ENCODE data around the gene IMMP2L. TPM values are rescaled to one million over a fixed set of nuclear protein-coding genes. Genes with fewer than 3 reads are reported as not detected.

Gene IMMP2L
- total RNA-seq, 2 experiments from 2014 or later: 17.4 to 30.2 TPM

GRCh38 chr7:111042842-111043241, 519.5 kb downstream of the IMMP2L start:
- DNase-seq (no peak), ATAC-seq (no peak)
- H3K4me1 Mint-ChIP-seq (ENCODE audit: low read depth): peaks cover 32% of the 10 kb centered on the region
- TF ChIP-seq, protein P1, sequence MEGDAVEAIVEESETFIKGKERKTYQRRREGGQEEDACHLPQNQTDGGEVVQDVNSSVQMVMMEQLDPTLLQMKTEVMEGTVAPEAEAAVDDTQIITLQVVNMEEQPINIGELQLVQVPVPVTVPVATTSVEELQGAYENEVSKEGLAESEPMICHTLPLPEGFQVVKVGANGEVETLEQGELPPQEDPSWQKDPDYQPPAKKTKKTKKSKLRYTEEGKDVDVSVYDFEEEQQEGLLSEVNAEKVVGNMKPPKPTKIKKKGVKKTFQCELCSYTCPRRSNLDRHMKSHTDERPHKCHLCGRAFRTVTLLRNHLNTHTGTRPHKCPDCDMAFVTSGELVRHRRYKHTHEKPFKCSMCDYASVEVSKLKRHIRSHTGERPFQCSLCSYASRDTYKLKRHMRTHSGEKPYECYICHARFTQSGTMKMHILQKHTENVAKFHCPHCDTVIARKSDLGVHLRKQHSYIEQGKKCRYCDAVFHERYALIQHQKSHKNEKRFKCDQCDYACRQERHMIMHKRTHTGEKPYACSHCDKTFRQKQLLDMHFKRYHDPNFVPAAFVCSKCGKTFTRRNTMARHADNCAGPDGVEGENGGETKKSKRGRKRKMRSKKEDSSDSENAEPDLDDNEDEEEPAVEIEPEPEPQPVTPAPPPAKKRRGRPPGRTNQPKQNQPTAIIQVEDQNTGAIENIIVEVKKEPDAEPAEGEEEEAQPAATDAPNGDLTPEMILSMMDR (IDR thresholded peaks at IDR 0.05): no peak
- H3K9me3 Mint-ChIP-seq: no peaks in the 10 kb centered on the region
- H3K4me3 Mint-ChIP-seq: no peak overlapping the region
- ChIA-PET POLR2A (no interaction called here), CTCF (interaction anchor here (2.1 kb wide), 1 partner anchor 10 kb away, joined by 6 read pairs; no protein-coding TSS in a partner anchor)
- H3K27ac Mint-ChIP-seq: no peak overlapping the region
- no peaks in the 10 kb centered on the region for H3K27me3 Mint-ChIP-seq
- H3K36me3 Mint-ChIP-seq (ENCODE audit: low read depth): no peaks in the 10 kb centered on the region
- intact Hi-C loops (cut with micrococcal nuclease): no loop called here

DNA sequence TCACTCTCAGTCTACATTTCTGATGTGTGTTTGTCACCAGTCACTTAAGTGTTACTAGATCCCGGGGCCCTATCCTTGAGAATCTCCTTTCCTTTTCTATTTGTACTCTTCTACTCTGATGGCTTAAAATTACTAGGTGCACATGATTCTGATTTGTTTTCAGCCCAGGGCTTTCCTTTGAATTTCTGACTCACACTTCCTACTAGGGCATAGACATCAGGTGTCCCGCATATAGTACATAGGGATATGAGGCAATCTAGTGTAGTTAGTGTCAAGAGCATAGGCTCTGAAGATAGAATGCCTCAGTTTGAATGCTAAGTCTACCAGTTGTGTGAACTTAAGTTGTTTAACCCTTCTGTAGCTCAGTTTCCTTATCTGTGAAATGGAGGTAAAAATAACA, 520.7 kb downstream of the IMMP2L start:
- H3K27ac Mint-ChIP-seq: peak overlapping the region; percentile 92
- no peak for DNase-seq
- no peaks in the 10 kb centered on the region for H3K27me3 Mint-ChIP-seq
- peak; percentile 94 for ATAC-seq
- peaks cover 40% of the 10 kb centered on the region for H3K4me1 Mint-ChIP-seq (ENCODE audit: low read depth)
- peak overlapping the region; percentile 16 for H3K4me3 Mint-ChIP-seq
- ChIA-PET POLR2A (interaction anchor here (1.9 kb wide), 1 partner anchor 12 kb away, joined by 7 read pairs; no protein-coding TSS in a partner anchor), CTCF (interaction anchor here (0.6 to 0.9 kb wide), 2 partner anchors 23 to 27 kb away, joined by 3 read pairs; no protein-coding TSS in a partner anchor)
- H3K9me3 Mint-ChIP-seq: no peaks in the 10 kb centered on the region
- TF ChIP-seq, protein P1 (IDR thresholded peaks at IDR 0.05): no peak
- H3K36me3 Mint-ChIP-seq (ENCODE audit: low read depth): no peaks in the 10 kb centered on the region
- intact Hi-C loops (cut with micrococcal nuclease): no loop called here

DNA sequence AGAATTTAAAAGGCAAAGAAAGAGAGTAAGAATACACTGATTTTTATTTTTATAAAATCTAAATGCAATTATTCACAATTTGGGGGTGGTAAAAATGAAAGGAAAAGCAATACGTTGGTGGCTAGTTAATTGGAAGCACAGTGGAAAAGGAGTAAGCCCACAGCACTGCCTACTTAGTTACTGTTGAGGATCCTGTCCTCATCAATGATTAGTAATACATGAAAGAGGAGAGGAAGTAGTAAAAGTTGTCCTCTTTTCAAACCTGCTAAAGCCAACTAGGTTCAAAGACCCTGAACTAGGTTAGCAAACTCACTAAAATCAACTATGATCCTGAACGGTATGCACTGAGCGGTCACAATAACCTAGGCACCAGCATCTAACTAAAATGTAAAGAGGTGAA, 524.1 kb downstream of the IMMP2L start:
- DNase-seq: no peak
- Mint-ChIP-seq H3K27ac (no peak overlapping the region), H3K9me3 (no peaks in the 10 kb centered on the region), H3K4me1 (ENCODE audit: low read depth) (peaks cover 30% of the 10 kb centered on the region), H3K36me3 (ENCODE audit: low read depth) (no peaks in the 10 kb centered on the region), H3K27me3 (no peaks in the 10 kb centered on the region), H3K4me3 (no peak overlapping the region)
- ATAC-seq: no peak
- TF ChIP-seq, protein P1 (IDR thresholded peaks at IDR 0.05): no peak
- POLR2A ChIA-PET: no interaction called here
- intact Hi-C loops (cut with micrococcal nuclease): no loop called here
- CTCF ChIA-PET: no interaction called here

DNA sequence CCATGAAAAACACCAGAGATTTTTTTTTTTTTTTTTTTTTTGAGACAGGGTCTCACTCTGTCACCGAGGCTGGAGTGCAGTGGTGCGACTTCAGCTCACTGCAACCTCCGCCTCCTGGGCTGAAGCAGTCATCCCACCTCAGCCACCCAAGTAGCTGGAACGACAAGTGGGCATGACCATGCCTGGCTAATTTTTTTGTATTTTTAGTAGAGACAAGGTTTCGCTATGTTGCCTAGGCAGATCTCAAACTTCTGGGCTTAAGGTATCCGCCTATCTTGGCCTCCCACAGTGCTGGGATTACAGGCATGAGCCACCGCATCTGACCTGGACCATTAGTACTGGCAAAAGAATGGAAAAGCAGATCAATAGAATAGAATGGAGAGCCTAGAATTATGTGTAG, 530.4 kb downstream of the IMMP2L start:
- DNase-seq (no peak), ATAC-seq (no peak)
- ChIA-PET POLR2A (no interaction called here), CTCF (interaction anchor here (0.7 kb wide), 1 partner anchor 54 kb away, joined by 4 read pairs; no protein-coding TSS in a partner anchor)
- no peaks in the 10 kb centered on the region for H3K9me3 Mint-ChIP-seq
- intact Hi-C loops (cut with micrococcal nuclease): no loop called here
- peaks cover 4% of the 10 kb centered on the region for H3K36me3 Mint-ChIP-seq (ENCODE audit: low read depth)
- peaks cover 42% of the 10 kb centered on the region for H3K4me1 Mint-ChIP-seq (ENCODE audit: low read depth)
- no peak overlapping the region for H3K27ac Mint-ChIP-seq
- no peaks in the 10 kb centered on the region for H3K27me3 Mint-ChIP-seq
- no peak overlapping the region for H3K4me3 Mint-ChIP-seq
- TF ChIP-seq, protein P1 (IDR thresholded peaks at IDR 0.05): no peak

DNA sequence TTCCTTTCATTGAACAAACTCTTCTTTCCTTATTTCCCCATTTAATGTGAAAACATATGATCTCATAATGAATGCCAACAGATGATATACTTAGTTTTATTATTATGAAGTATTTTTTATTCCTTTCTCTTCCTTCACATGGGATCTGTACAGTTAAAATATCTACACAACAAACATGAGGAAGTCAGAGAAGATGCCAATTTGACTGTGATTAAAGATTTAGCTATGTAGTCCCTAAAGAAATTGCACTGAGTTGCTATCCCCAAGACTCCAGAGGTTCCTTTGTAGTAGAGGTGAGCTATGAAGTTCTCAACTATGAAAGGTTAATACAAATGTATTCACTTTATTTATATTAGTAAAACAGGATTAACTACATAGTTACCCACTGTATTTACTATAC, 532.0 kb downstream of the IMMP2L start:
- CTCF ChIA-PET: interaction anchor here (1.9 to 2.8 kb wide), 2 partner anchors 17 to 69 kb away, joined by 6 to 10 read pairs; no protein-coding TSS in a partner anchor

More for the DNA sequence above, 532.0 kb downstream of the IMMP2L start:
- TF ChIP-seq, protein P1 (IDR thresholded peaks at IDR 0.05): no peak
- Mint-ChIP-seq H3K27ac (peak overlapping the region; percentile 95), H3K36me3 (ENCODE audit: low read depth) (peaks cover 4% of the 10 kb centered on the region), H3K27me3 (no peaks in the 10 kb centered on the region), H3K4me1 (ENCODE audit: low read depth) (peaks cover 57% of the 10 kb centered on the region), H3K4me3 (peak overlapping the region; percentile 44), H3K9me3 (no peaks in the 10 kb centered on the region)
- POLR2A ChIA-PET: interaction anchor here (0.6 to 3.0 kb wide), 6 partner anchors 9 to 60 kb away, joined by 3 to 13 read pairs (median 5); partner anchors contain the start of gene LRRN3
- intact Hi-C loops (cut with micrococcal nuclease): no loop called here
- DNase-seq (no peak), ATAC-seq (no peak)

All from activated CD8-positive, alpha-beta T cell treated with anti-CD3 and anti-CD28 coated beads for 36 hours (primary cell).